Kidney capillary endothelial cell (primary cell): ENCODE measurements around the gene ASAH2.
"Not testable (repeated sequence)": the region's sequence is repeated elsewhere in the genome, so short reads cannot be mapped to it uniquely, and the experiment has no call there.

Source experiments
- DNase-seq: peaks from one replicate; pipeline ENCODE4 v3.0.0-alpha.2; 2018; ENCODE audit warnings: low spot score

The ASAH2 gene

GRCh38 chr10:50254479-50254878, 3.2 kb upstream of the ASAH2 start:
- no peak for DNase-seq

- DNase-seq: no peak
Observed at GRCh38 chr10:50250096-50250854, 1.0 kb downstream of the ASAH2 start.

GRCh38 chr10:50248598-50248997, 2.7 kb downstream of the ASAH2 start:
- no peak for DNase-seq

GRCh38 chr10:50248062-50248461, 3.3 kb downstream of the ASAH2 start:
- DNase-seq: no peak

GRCh38 chr10:50244201-50244600, 7.1 kb downstream of the ASAH2 start:
- DNase-seq: no peak

- no peak for DNase-seq
Observed at GRCh38 chr10:50242777-50243176, 8.5 kb downstream of the ASAH2 start.

- not testable (repeated sequence) for DNase-seq
Observed at GRCh38 chr10:50241478-50241877, 9.8 kb downstream of the ASAH2 start.

- no peak for DNase-seq
Observed at GRCh38 chr10:50234486-50234885, 16.8 kb downstream of the ASAH2 start.

GRCh38 chr10:50232261-50232639, 19.1 kb downstream of the ASAH2 start:
- DNase-seq: no peak

- DNase-seq: no peak
Observed at GRCh38 chr10:50231515-50232260, 19.6 kb downstream of the ASAH2 start.

GRCh38 chr10:50229460-50229859, 21.9 kb downstream of the ASAH2 start:
- DNase-seq: no peak

GRCh38 chr10:50228672-50229071, 22.6 kb downstream of the ASAH2 start:
- no peak for DNase-seq

GRCh38 chr10:50226610-50227009, 24.7 kb downstream of the ASAH2 start:
- DNase-seq: no peak

GRCh38 chr10:50224330-50224952, 26.9 kb downstream of the ASAH2 start:
- peak; percentile 42 for DNase-seq

- no peak for DNase-seq
Observed at GRCh38 chr10:50222199-50222598, 29.1 kb downstream of the ASAH2 start.

- no peak for DNase-seq
Observed at GRCh38 chr10:50221470-50221869, 29.8 kb downstream of the ASAH2 start.

- no peak for DNase-seq
Observed at GRCh38 chr10:50219646-50220045, 31.7 kb downstream of the ASAH2 start.

- no peak for DNase-seq
Observed at GRCh38 chr10:50219200-50219599, 32.1 kb downstream of the ASAH2 start.

- no peak for DNase-seq
Observed at GRCh38 chr10:50216894-50217293, 34.4 kb downstream of the ASAH2 start.

GRCh38 chr10:50216418-50216817, 34.9 kb downstream of the ASAH2 start:
- no peak for DNase-seq

GRCh38 chr10:50211670-50212069, 39.6 kb downstream of the ASAH2 start:
- no peak for DNase-seq

- DNase-seq: no peak
Observed at GRCh38 chr10:50210876-50211275, 40.4 kb downstream of the ASAH2 start.
